Endothelial cell (in vitro differentiated cells): ENCODE results near the gene OR52K2. TPM values are rescaled to one million over a fixed set of nuclear protein-coding genes. Genes with fewer than 3 reads are reported as not detected.

Source experiments
- DNase-seq: peaks from one replicate; pipeline ENCODE4 v3.0.0; 2021; ENCODE audit warnings: low spot score
- H3K27ac Mint-ChIP-seq: one replicate; pipeline ENCODE4 v1.8.0; 2021; ENCODE audit warnings: mixed read lengths, inconsistent platforms; ENCODE audit not compliant: unreplicated experiment
- H3K27me3 Mint-ChIP-seq: one replicate; pipeline ENCODE4 v1.8.0; 2021; ENCODE audit warnings: mild to moderate bottlenecking, moderate library complexity, mixed read lengths, inconsistent platforms; ENCODE audit not compliant: unreplicated experiment
- H3K36me3 Mint-ChIP-seq: one replicate; pipeline ENCODE4 v1.8.0; 2021; ENCODE audit warnings: mild to moderate bottlenecking, low read depth, mixed read lengths, inconsistent platforms; ENCODE audit not compliant: unreplicated experiment
- H3K4me1 Mint-ChIP-seq: one replicate; pipeline ENCODE4 v1.8.0; 2021; ENCODE audit warnings: mild to moderate bottlenecking, mixed read lengths, inconsistent platforms; ENCODE audit not compliant: unreplicated experiment
- H3K4me3 Mint-ChIP-seq: one replicate; pipeline ENCODE4 v1.8.0; 2021; ENCODE audit warnings: mild to moderate bottlenecking, mixed read lengths, inconsistent platforms; ENCODE audit not compliant: unreplicated experiment
- H3K9me3 Mint-ChIP-seq: one replicate; pipeline ENCODE4 v1.8.0; 2021; ENCODE audit warnings: mixed read lengths, inconsistent platforms; ENCODE audit not compliant: unreplicated experiment
- CTCF ChIP-seq: fragments of 200-600 bp; sonication (generic); IDR thresholded peaks from one replicate; pipeline ENCODE4 v1.5.0; 2021; ENCODE audit warnings: antibody characterized with exemption; ENCODE audit not compliant: unreplicated experiment
- total RNA-seq: library from RNA; stranded (reverse); fragmentation: NEBNext Ultra II Directional; extraction: Animal tissue kit (Norgen Biotek cat#: 25700); gene quantifications from one replicate; pipeline ENCODE4 v1.2.1, GENCODE V29; 2021; ENCODE audit not compliant: unreplicated experiment

The OR52K2 gene
- total RNA-seq, 1 donor from 2014 or later: not detected

GRCh38 chr11:4453118-4453517, 4.0 kb downstream of the OR52K2 start:
- Mint-ChIP-seq H3K27ac (no peak overlapping the region), H3K4me1 (no peaks in the 10 kb centered on the region), H3K27me3 (no peaks in the 10 kb centered on the region), H3K4me3 (no peak overlapping the region), H3K36me3 (no peaks in the 10 kb centered on the region), H3K9me3 (no peaks in the 10 kb centered on the region)
- no peak for TF ChIP-seq CTCF
- DNase-seq: no peak

- peaks cover 2% of the 10 kb centered on the region for H3K4me1 Mint-ChIP-seq
- no peak for DNase-seq
- no peaks in the 10 kb centered on the region for H3K9me3 Mint-ChIP-seq
- H3K36me3 Mint-ChIP-seq: no peaks in the 10 kb centered on the region
- H3K27ac Mint-ChIP-seq: no peak overlapping the region
- H3K4me3 Mint-ChIP-seq: no peak overlapping the region
- no peak for TF ChIP-seq CTCF
- H3K27me3 Mint-ChIP-seq: no peaks in the 10 kb centered on the region
Measured at GRCh38 chr11:4454021-4454420, 4.9 kb downstream of the OR52K2 start.

- Mint-ChIP-seq H3K4me1 (peaks cover 8% of the 10 kb centered on the region), H3K9me3 (no peaks in the 10 kb centered on the region), H3K27ac (no peak overlapping the region), H3K27me3 (no peaks in the 10 kb centered on the region), H3K4me3 (no peak overlapping the region), H3K36me3 (no peaks in the 10 kb centered on the region)
- DNase-seq: no peak
- no peak for TF ChIP-seq CTCF
Measured at GRCh38 chr11:4455419-4455818, 6.3 kb downstream of the OR52K2 start.

GRCh38 chr11:4459500-4459899, 10.4 kb downstream of the OR52K2 start:
- TF ChIP-seq CTCF: no peak
- H3K27me3 Mint-ChIP-seq: no peaks in the 10 kb centered on the region
- no peak overlapping the region for H3K27ac Mint-ChIP-seq
- H3K36me3 Mint-ChIP-seq: peaks cover 4% of the 10 kb centered on the region
- no peaks in the 10 kb centered on the region for H3K9me3 Mint-ChIP-seq
- no peak overlapping the region for H3K4me3 Mint-ChIP-seq
- H3K4me1 Mint-ChIP-seq: peaks cover 8% of the 10 kb centered on the region
- DNase-seq: no peak

GRCh38 chr11:4460151-4460550, 11.1 kb downstream of the OR52K2 start:
- Mint-ChIP-seq H3K27ac (no peak overlapping the region), H3K36me3 (peaks cover 4% of the 10 kb centered on the region), H3K4me1 (peaks cover 8% of the 10 kb centered on the region), H3K27me3 (no peaks in the 10 kb centered on the region), H3K4me3 (no peak overlapping the region), H3K9me3 (no peaks in the 10 kb centered on the region)
- DNase-seq: no peak
- TF ChIP-seq CTCF: no peak
